Ovary (tissue), 3 donors: ENCODE measurements around the gene GSTO2.

Experiments
- CTCF ChIP-seq, 3 donors: fragments of 450-650 bp in 2 of 3; fragments of 200-600 bp in 1 of 3; IDR thresholded peaks; one replicate each; pipeline versions ENCODE4 v1.5.1 to v1.8.0; 2016 to 2022; ENCODE audit warnings: antibody characterized with exemption in 3 of 3, mild to moderate bottlenecking in 1 of 3
- EP300 ChIP-seq: sonication (generic); formaldehyde crosslinking; IDR thresholded peaks from one replicate; pipeline ENCODE4 v1.6.1; 2017; ENCODE audit warnings: antibody characterized with exemption
- POLR2A ChIP-seq: fragments of 450-650 bp; IDR thresholded peaks from one replicate; pipeline ENCODE4 v1.6.1; 2017; ENCODE audit warnings: antibody characterized with exemption, mild to moderate bottlenecking, moderate library complexity
- donor health status: DM: no; HTN: no; CAD: no.

DNA sequence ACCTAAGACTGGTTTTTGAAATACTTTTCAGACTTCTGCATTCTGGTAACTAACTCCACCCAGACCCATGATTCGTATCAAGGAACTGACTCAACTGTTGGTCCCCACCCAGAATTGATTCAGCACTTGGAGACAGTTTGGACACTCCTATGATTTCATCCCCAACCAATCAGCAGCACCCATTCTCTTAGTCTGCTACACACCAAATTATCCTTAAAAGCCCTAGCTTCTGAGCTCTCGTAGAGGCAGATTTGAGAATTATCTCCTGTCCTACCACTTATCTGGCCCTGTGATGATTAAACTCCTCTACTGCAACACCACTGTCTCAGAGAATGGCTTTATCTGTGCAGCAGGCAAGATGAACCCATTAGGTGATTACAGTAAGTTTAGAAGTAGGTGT is 22.0 kb upstream of the GSTO2 start:
- no peak for TF ChIP-seq CTCF (IDR thresholded peaks at IDR 0.05)
- no peak for TF ChIP-seq POLR2A
- no peak for TF ChIP-seq EP300
